Erythroblast (primary cell): Measurements from ENCODE around the gene COL4A2.

Source experiments
- GATA1 ChIP-seq: IDR thresholded peaks from 2 replicates; pipeline ENCODE4 v1.6.1; 2011; ENCODE audit warnings: low read depth, mild to moderate bottlenecking, control low read depth, low read length, moderate library complexity
- POLR2A ChIP-seq: IDR thresholded peaks from 2 replicates; pipeline ENCODE4 v1.6.1; 2011; ENCODE audit warnings: mild to moderate bottlenecking, low read length

DNA sequence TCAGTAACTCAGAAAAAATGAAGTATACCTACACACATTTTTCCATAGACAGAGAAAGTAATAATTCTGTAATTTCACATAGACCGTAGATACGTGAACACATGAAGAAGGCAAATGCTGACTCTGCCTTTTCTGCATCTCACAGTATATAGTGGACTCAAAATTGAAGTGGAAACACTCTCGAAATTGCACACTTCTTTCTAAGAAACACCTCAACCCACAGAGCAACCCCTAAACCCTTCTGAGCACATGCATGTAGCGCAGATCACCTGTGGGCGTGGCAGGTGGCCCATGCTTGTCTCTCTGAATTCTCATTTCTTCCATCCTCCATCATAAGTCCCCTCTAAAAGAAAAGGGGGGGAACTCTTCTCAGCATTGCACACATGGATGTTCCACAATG lies 34.9 kb upstream of the COL4A2 start:
- TF ChIP-seq POLR2A (no peak), GATA1 (no peak)
